NCI-H748 (cell line): ENCODE results near the gene COL11A1.
"Not testable (repeated sequence)": the region's sequence is repeated elsewhere in the genome, so short reads cannot be mapped to it uniquely, and the experiment has no call there.

ENCODE experiments used
- DNase-seq: peaks from one replicate; lab custom pipeline; 2025; ENCODE audit not compliant: unreplicated experiment; lab: John Stamatoyannopoulos, UW

COL11A1 gene

GRCh38 chr1:103108376-103109150 lies at the start of gene COL11A1:
TSS of gene COL11A1 (minus strand) at chr1:103108522. CDS start at chr1:103108178, 344 bp downstream.
- no peak for DNase-seq

- no peak for DNase-seq
These were observed 48.6 kb upstream of the COL11A1 start for GRCh38 chr1:103156966-103157365.

- DNase-seq, result no peak
These were observed 37.8 kb upstream of the COL11A1 start for GRCh38 chr1:103146166-103146565.

GRCh38 chr1:103145449-103145848 lies 37.1 kb upstream of the COL11A1 start:
- DNase-seq, result no peak

GRCh38 chr1:103144681-103145080 lies 36.4 kb upstream of the COL11A1 start:
- no peak for DNase-seq

GRCh38 chr1:103142461-103142860 lies 34.1 kb upstream of the COL11A1 start:
- DNase-seq, result no peak

- DNase-seq, result no peak
These were observed 21.5 kb upstream of the COL11A1 start for GRCh38 chr1:103129796-103130195.

GRCh38 chr1:103129255-103129654 lies 20.9 kb upstream of the COL11A1 start:
- no peak for DNase-seq

GRCh38 chr1:103128256-103128655 lies 19.9 kb upstream of the COL11A1 start:
- not testable (repeated sequence) for DNase-seq

GRCh38 chr1:103125219-103125618 lies 16.9 kb upstream of the COL11A1 start:
- DNase-seq, result no peak

- no peak for DNase-seq
These were observed 14.8 kb upstream of the COL11A1 start for GRCh38 chr1:103122983-103123720.

- DNase-seq, result no peak
These were observed 12.7 kb upstream of the COL11A1 start for GRCh38 chr1:103120981-103121380.

GRCh38 chr1:103112546-103112945 lies 4.2 kb upstream of the COL11A1 start:
- no peak for DNase-seq

- DNase-seq, result no peak
These were observed 3.6 kb upstream of the COL11A1 start for GRCh38 chr1:103111926-103112325.

- DNase-seq, result no peak
These were observed 2.4 kb upstream of the COL11A1 start for GRCh38 chr1:103110701-103111100.

GRCh38 chr1:103109311-103109920 lies 1.1 kb upstream of the COL11A1 start:
- DNase-seq, result no peak

GRCh38 chr1:103107741-103108375 lies 464 bp downstream of the COL11A1 start:
- no peak for DNase-seq

- DNase-seq, result peak; percentile 45
These were observed 1.6 kb downstream of the COL11A1 start for GRCh38 chr1:103106426-103107341.

- DNase-seq, result no peak
These were observed 6.9 kb downstream of the COL11A1 start for GRCh38 chr1:103101399-103101798.

GRCh38 chr1:103089221-103089620 lies 19.1 kb downstream of the COL11A1 start:
- DNase-seq, result no peak
